ENCODE results near the gene CARMIL1.

CARMIL1 gene

DNA sequence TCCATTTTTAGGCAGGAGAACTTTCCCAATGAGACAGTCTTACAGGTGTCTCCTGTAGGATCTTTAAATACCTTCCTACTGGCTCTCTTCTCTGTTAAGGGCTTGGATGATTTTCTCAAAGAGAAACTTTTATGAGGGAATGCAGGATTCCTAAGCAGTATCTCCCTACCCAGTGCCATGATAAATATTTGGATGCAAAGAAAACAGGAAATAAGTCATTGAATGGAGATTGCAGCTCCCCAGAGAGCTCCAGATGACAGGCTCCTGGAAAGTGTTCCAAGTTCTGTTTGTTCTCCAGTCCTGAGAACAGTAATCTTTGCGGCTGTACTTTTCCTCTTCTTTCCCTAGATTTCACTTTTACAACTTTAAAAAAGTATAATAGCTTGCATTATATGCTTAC lies 370.4 kb downstream of the CARMIL1 start:
- POLR2A ChIA-PET, result no interaction called here
- DNase-seq (ENCODE audit: extremely low spot score), result no peak
- TF ChIP-seq FOXM1 (IDR thresholded peaks at IDR 0.05; ENCODE audit: borderline replicate concordance) (no peak), ZNF384 (IDR thresholded peaks at IDR 0.05) (no peak), FOXK2 (IDR thresholded peaks at IDR 0.05) (no peak), PKNOX1 (IDR thresholded peaks at IDR 0.05) (no peak), L3MBTL2 (conservative IDR thresholded peaks at IDR 0.05) (no peak), ARNT (IDR thresholded peaks at IDR 0.05) (no peak), BHLHE40 (IDR thresholded peaks at IDR 0.05; ENCODE audit: borderline replicate concordance) (no peak), SP1 (IDR thresholded peaks at IDR 0.05) (no peak), FOXA1 (IDR thresholded peaks at IDR 0.05) (no peak), LEF1 (IDR thresholded peaks at IDR 0.05; ENCODE audit: borderline replicate concordance) (no peak), CTBP1 (IDR thresholded peaks at IDR 0.05; ENCODE audit: borderline replicate concordance) (no peak), TARDBP (IDR thresholded peaks at IDR 0.05) (no peak), ELF4 (IDR thresholded peaks at IDR 0.05) (no peak)
- CTCF ChIA-PET, result interaction anchor here (1.6 kb wide), 1 partner anchor 69 kb away, joined by 3 read pairs; no protein-coding TSS in a partner anchor

DNA sequence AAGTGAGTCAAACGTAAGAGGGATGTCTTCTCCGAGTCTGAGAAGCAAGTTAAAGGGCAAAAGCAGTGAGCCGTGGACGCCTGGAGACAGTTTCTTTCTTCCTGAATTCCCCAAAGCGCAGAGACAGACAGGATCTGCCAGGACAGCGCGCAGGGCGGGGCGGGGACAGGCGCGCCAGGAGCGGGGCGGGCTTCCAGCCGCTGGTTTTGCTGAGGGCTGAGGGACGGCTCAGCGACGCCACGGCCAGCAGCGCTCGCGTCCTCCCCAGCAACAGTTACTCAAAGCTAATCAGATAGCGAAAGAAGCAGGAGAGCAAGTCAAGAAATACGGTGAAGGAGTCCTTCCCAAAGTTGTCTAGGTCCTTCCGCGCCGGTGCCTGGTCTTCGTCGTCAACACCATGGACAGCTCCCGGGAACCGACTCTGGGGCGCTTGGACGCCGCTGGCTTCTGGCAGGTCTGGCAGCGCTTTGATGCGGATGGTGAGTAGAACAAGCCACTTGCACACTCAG lies 372.9 kb downstream of the CARMIL1 start, which contains the start of gene SCGN:
Gene SCGN (plus strand): TSS at position 209 of the 509 bp plus-strand sequence. CDS start 189 bp downstream, at position 398.
- DNase-seq (ENCODE audit: extremely low spot score), result peak; percentile 74
- no peak for TF ChIP-seq ZNF384 (IDR thresholded peaks at IDR 0.05)
- TF ChIP-seq NFRKB (IDR thresholded peaks at IDR 0.05), result no peak
- no peak for TF ChIP-seq ELF4 (IDR thresholded peaks at IDR 0.05)
- TF ChIP-seq ARNT (IDR thresholded peaks at IDR 0.05), result no peak
- TF ChIP-seq HDGF (IDR thresholded peaks at IDR 0.05; ENCODE audit: borderline replicate concordance), result no peak
- TF ChIP-seq FOXA1 (IDR thresholded peaks at IDR 0.05), result no peak
- TF ChIP-seq L3MBTL2 (conservative IDR thresholded peaks at IDR 0.05), result no peak
- TF ChIP-seq PKNOX1 (IDR thresholded peaks at IDR 0.05), result no peak
- TF ChIP-seq SP1 (IDR thresholded peaks at IDR 0.05), result no peak
- no peak for TF ChIP-seq TARDBP (IDR thresholded peaks at IDR 0.05)
- no peak for TF ChIP-seq FOXK2 (IDR thresholded peaks at IDR 0.05)
- no peak for TF ChIP-seq BHLHE40 (IDR thresholded peaks at IDR 0.05; ENCODE audit: borderline replicate concordance)
- TF ChIP-seq SUZ12 (IDR thresholded peaks at IDR 0.05), result no peak
- TF ChIP-seq LEF1 (IDR thresholded peaks at IDR 0.05; ENCODE audit: borderline replicate concordance), result no peak
- TF ChIP-seq CTBP1 (IDR thresholded peaks at IDR 0.05; ENCODE audit: borderline replicate concordance), result no peak
- TF ChIP-seq FOXM1 (IDR thresholded peaks at IDR 0.05; ENCODE audit: borderline replicate concordance), result no peak

DNA sequence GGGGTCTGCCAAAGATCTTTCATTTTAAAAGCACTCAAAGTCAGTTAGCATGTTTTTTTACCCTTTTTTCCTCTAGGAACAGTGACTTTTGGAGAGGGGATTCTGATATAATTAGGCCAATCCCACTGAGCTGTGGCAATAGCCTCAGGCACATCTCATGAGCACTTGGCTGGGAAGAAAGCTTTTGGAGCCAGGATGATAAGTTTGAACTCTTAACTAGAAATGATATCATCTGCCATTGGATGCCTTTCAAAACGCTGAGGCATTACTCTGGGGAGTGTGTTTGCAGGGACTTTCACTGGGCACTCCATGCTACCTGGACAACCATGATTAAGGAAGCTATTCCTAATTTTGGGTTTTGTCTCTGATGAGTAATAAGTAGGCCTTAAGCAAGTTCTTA lies 376.5 kb downstream of the CARMIL1 start:
- no peak for DNase-seq (ENCODE audit: extremely low spot score)
- no peak for TF ChIP-seq ARNT (IDR thresholded peaks at IDR 0.05)
- TF ChIP-seq PKNOX1 (IDR thresholded peaks at IDR 0.05), result no peak
- no peak for TF ChIP-seq ELF4 (IDR thresholded peaks at IDR 0.05)
- no peak for TF ChIP-seq CTBP1 (IDR thresholded peaks at IDR 0.05; ENCODE audit: borderline replicate concordance)
- no peak for TF ChIP-seq FOXK2 (IDR thresholded peaks at IDR 0.05)
- TF ChIP-seq FOXM1 (IDR thresholded peaks at IDR 0.05; ENCODE audit: borderline replicate concordance), result no peak
- TF ChIP-seq ZNF384 (IDR thresholded peaks at IDR 0.05), result no peak
- TF ChIP-seq LEF1 (IDR thresholded peaks at IDR 0.05; ENCODE audit: borderline replicate concordance), result no peak
- TF ChIP-seq FOXA1 (IDR thresholded peaks at IDR 0.05), result no peak
- no peak for TF ChIP-seq SP1 (IDR thresholded peaks at IDR 0.05)
- no peak for TF ChIP-seq SUZ12 (IDR thresholded peaks at IDR 0.05)
- TF ChIP-seq L3MBTL2 (conservative IDR thresholded peaks at IDR 0.05), result no peak
- TF ChIP-seq HDGF (IDR thresholded peaks at IDR 0.05; ENCODE audit: borderline replicate concordance), result no peak
- no peak for TF ChIP-seq NFRKB (IDR thresholded peaks at IDR 0.05)
- TF ChIP-seq TARDBP (IDR thresholded peaks at IDR 0.05), result no peak
- TF ChIP-seq BHLHE40 (IDR thresholded peaks at IDR 0.05; ENCODE audit: borderline replicate concordance), result no peak
- ChIA-PET CTCF (no interaction called here), POLR2A (no interaction called here)

More for the DNA sequence above, 372.9 kb downstream of the CARMIL1 start, which contains the start of gene SCGN:
- CTCF ChIA-PET, result interaction anchor here (0.6 to 1.1 kb wide), 2 partner anchors 34 to 66 kb away, joined by 3 read pairs; no protein-coding TSS in a partner anchor
- POLR2A ChIA-PET, result no interaction called here

- CTCF ChIA-PET, result no interaction called here
- POLR2A ChIA-PET, result no interaction called here
- TF ChIP-seq FOXK2 (IDR thresholded peaks at IDR 0.05) (no peak), SUZ12 (IDR thresholded peaks at IDR 0.05) (no peak), ARNT (IDR thresholded peaks at IDR 0.05) (no peak), HDGF (IDR thresholded peaks at IDR 0.05; ENCODE audit: borderline replicate concordance) (no peak), FOXA1 (IDR thresholded peaks at IDR 0.05) (no peak), ELF4 (IDR thresholded peaks at IDR 0.05) (no peak), ZNF384 (IDR thresholded peaks at IDR 0.05) (no peak)
- no peak for DNase-seq (ENCODE audit: extremely low spot score)
These were observed 380.6 kb downstream of the CARMIL1 start for GRCh38 chr6:25659633-25660368.

- no peak for DNase-seq (ENCODE audit: extremely low spot score)
- TF ChIP-seq SP1 (IDR thresholded peaks at IDR 0.05) (no peak), PKNOX1 (IDR thresholded peaks at IDR 0.05) (no peak), FOXA1 (IDR thresholded peaks at IDR 0.05) (no peak), FOXK2 (IDR thresholded peaks at IDR 0.05) (no peak), ELF4 (IDR thresholded peaks at IDR 0.05) (no peak), HDGF (IDR thresholded peaks at IDR 0.05; ENCODE audit: borderline replicate concordance) (no peak), ZNF384 (IDR thresholded peaks at IDR 0.05) (no peak), BHLHE40 (IDR thresholded peaks at IDR 0.05; ENCODE audit: borderline replicate concordance) (no peak), L3MBTL2 (conservative IDR thresholded peaks at IDR 0.05) (no peak), LEF1 (IDR thresholded peaks at IDR 0.05; ENCODE audit: borderline replicate concordance) (no peak), CTBP1 (IDR thresholded peaks at IDR 0.05; ENCODE audit: borderline replicate concordance) (no peak), FOXM1 (IDR thresholded peaks at IDR 0.05; ENCODE audit: borderline replicate concordance) (no peak), TARDBP (IDR thresholded peaks at IDR 0.05) (no peak), NFRKB (IDR thresholded peaks at IDR 0.05) (no peak)
- CTCF ChIA-PET, result no interaction called here
- POLR2A ChIA-PET, result no interaction called here
These were observed 381.3 kb downstream of the CARMIL1 start for GRCh38 chr6:25660512-25660911.

Data from HEK293T (cell line).